HepG2 (cell line): Measurements from ENCODE around the gene SLC34A3. TPM values are rescaled to one million over a fixed set of nuclear protein-coding genes. Genes with fewer than 3 reads are reported as not detected.

Experiments used
- CHD2 ChIP-seq: IDR thresholded peaks from 2 replicates; pipeline ENCODE4 v1.6.1; 2011; ENCODE audit warnings: low read depth, low read length, improper control_type of control experiment
- ESRRA ChIP-seq: sonication (generic); formaldehyde crosslinking; IDR thresholded peaks from 2 replicates; pipeline ENCODE4 v1.5.1; 2020; ENCODE audit warnings: mild to moderate bottlenecking, low read depth, missing genetic modification reagents
- ETS1 ChIP-seq: sonication (generic); formaldehyde crosslinking; IDR thresholded peaks from 2 replicates; pipeline ENCODE4 v1.4.0; 2020; ENCODE audit warnings: missing genetic modification reagents
- ETV6 ChIP-seq: sonication (generic); formaldehyde crosslinking; conservative IDR thresholded peaks from 2 replicates; pipeline ENCODE4 v1.4.0; 2020; ENCODE audit warnings: missing genetic modification reagents
- EZH2 ChIP-seq: conservative IDR thresholded peaks from 2 replicates; pipeline ENCODE4 v1.6.1; 2012; ENCODE audit warnings: mild to moderate bottlenecking, low read depth, low read length, moderate library complexity
- GPN1 ChIP-seq: sonication (generic); formaldehyde crosslinking; IDR thresholded peaks from 2 replicates; pipeline ENCODE4 v1.5.1; 2020; ENCODE audit warnings: missing genetic modification reagents, borderline replicate concordance
- HES4 ChIP-seq: sonication (generic); formaldehyde crosslinking; IDR thresholded peaks from 2 replicates; pipeline ENCODE4 v1.9.0; 2021; ENCODE audit warnings: mild to moderate bottlenecking, missing genetic modification reagents, borderline replicate concordance
- JARID2 ChIP-seq: sonication (generic); formaldehyde crosslinking; IDR thresholded peaks from 2 replicates; pipeline ENCODE4 v1.8.1; 2023; ENCODE audit warnings: missing genetic modification reagents, inconsistent platforms; ENCODE audit not compliant: insufficient replicate concordance
- KDM6A ChIP-seq: IDR thresholded peaks from 2 replicates; pipeline ENCODE4 v1.6.1; 2016; ENCODE audit warnings: low read depth
- MAF1 ChIP-seq: sonication (generic); formaldehyde crosslinking; IDR thresholded peaks from 2 replicates; pipeline ENCODE4 v1.5.0; 2020; ENCODE audit warnings: missing genetic modification reagents, borderline replicate concordance
- ONECUT2 ChIP-seq: sonication (generic); formaldehyde crosslinking; IDR thresholded peaks from 2 replicates; pipeline ENCODE4 v1.4.0; 2020; ENCODE audit warnings: missing genetic modification reagents
- PITX1 ChIP-seq: sonication (generic); formaldehyde crosslinking; IDR thresholded peaks from 2 replicates; pipeline ENCODE4 v1.5.1; 2020; ENCODE audit warnings: mild to moderate bottlenecking, missing genetic modification reagents
- RFX3 ChIP-seq: IDR thresholded peaks from 2 replicates; pipeline ENCODE4 v1.6.1; 2016; ENCODE audit warnings: missing biosample characterization, missing genetic modification reagents
- SKI ChIP-seq: fragments of 450-650 bp; IDR thresholded peaks from one replicate; pipeline ENCODE4 v1.6.1; 2018; ENCODE audit warnings: mild to moderate bottlenecking; ENCODE audit not compliant: partially characterized antibody
- SMAD9 ChIP-seq: sonication (generic); formaldehyde crosslinking; IDR thresholded peaks from 2 replicates; pipeline ENCODE4 v1.5.1; 2020; ENCODE audit warnings: mild to moderate bottlenecking, missing genetic modification reagents
- SMYD3 ChIP-seq: sonication (generic); formaldehyde crosslinking; IDR thresholded peaks from 2 replicates; pipeline ENCODE4 v1.8.1; 2023; ENCODE audit warnings: mild to moderate bottlenecking, missing genetic modification reagents
- SNRNP70 ChIP-seq: fragments of 200-400 bp; formaldehyde crosslinking; IDR thresholded peaks from 2 replicates; pipeline ENCODE4 v1.6.1; 2017; ENCODE audit warnings: mild to moderate bottlenecking, low read depth, low read length, moderate library complexity
- SPEN ChIP-seq: sonication (generic); formaldehyde crosslinking; IDR thresholded peaks from 2 replicates; pipeline ENCODE4 v1.5.1; 2020; ENCODE audit warnings: low read depth, mild to moderate bottlenecking, missing genetic modification reagents
- TCF7L2 ChIP-seq: IDR thresholded peaks from 2 replicates; pipeline ENCODE4 v1.6.1; 2011; ENCODE audit warnings: mild to moderate bottlenecking, low read depth, low read length, moderate library complexity
- TEAD3 ChIP-seq: optimal IDR thresholded peaks from 2 replicates; pipeline ENCODE3; 2016; ENCODE audit warnings: borderline replicate concordance
- THAP11 ChIP-seq: IDR thresholded peaks from 2 replicates; pipeline ENCODE4 v1.6.1; 2016; ENCODE audit warnings: missing biosample characterization, missing genetic modification reagents
- ZBTB42 ChIP-seq: sonication (generic); formaldehyde crosslinking; IDR thresholded peaks from 2 replicates; pipeline ENCODE4 v1.5.0; 2020; ENCODE audit warnings: mild to moderate bottlenecking, missing genetic modification reagents
- ZBTB8A ChIP-seq: sonication (generic); formaldehyde crosslinking; IDR thresholded peaks from 2 replicates; pipeline ENCODE4 v1.4.0; 2020; ENCODE audit warnings: mild to moderate bottlenecking, low read depth, missing genetic modification reagents, borderline replicate concordance
- ZFP62 ChIP-seq: sonication (generic); formaldehyde crosslinking; IDR thresholded peaks from 2 replicates; pipeline ENCODE4 v1.4.0; 2020; ENCODE audit warnings: missing genetic modification reagents
- ZNF143 ChIP-seq: sonication (generic); formaldehyde crosslinking; IDR thresholded peaks from 2 replicates; pipeline ENCODE4 v1.4.0; 2020; ENCODE audit warnings: missing genetic modification reagents
- ZNF547 ChIP-seq: sonication (generic); formaldehyde crosslinking; IDR thresholded peaks from 2 replicates; pipeline ENCODE4 v1.5.1; 2020; ENCODE audit warnings: mild to moderate bottlenecking, missing genetic modification reagents
- ZNF562 ChIP-seq: sonication (generic); formaldehyde crosslinking; IDR thresholded peaks from 2 replicates; pipeline ENCODE4 v1.8.0; 2022; ENCODE audit warnings: missing genetic modification reagents, borderline replicate concordance
- ZNF674 ChIP-seq: sonication (generic); formaldehyde crosslinking; IDR thresholded peaks from 2 replicates; pipeline ENCODE4 v1.5.0; 2020; ENCODE audit warnings: low read depth, mild to moderate bottlenecking, missing genetic modification reagents
- ZNF841 ChIP-seq: sonication (generic); formaldehyde crosslinking; IDR thresholded peaks from 2 replicates; pipeline ENCODE4 v1.8.1; 2023; ENCODE audit warnings: missing genetic modification reagents, borderline replicate concordance
- ZSCAN25 ChIP-seq: sonication (generic); formaldehyde crosslinking; IDR thresholded peaks from 2 replicates; pipeline ENCODE4 v1.8.0; 2022; ENCODE audit warnings: mild to moderate bottlenecking, missing genetic modification reagents
- polyA plus RNA-seq, 8 experiments: library from polyadenylated mRNA; depleted of rRNA in 3 of 8; stranded (reverse) in 7 of 8; unstranded in 1 of 8; fragments of >200 nt; fragmentation: Illumina TruSeq in 4 of 8; extraction: Trizol in 4 of 8; gene quantifications; 2 replicates each; pipeline versions ENCODE4 v1.2.1 to v1.2.3, GENCODE V29; 2011 to 2016; ENCODE audit warnings: low read depth in 4 of 8, missing spikeins in 1 of 8, mixed read lengths in 1 of 8; ENCODE audit not compliant: insufficient read depth in 1 of 8
- total RNA-seq, 5 experiments: library from RNA; depleted of rRNA; stranded (reverse); fragments of >200 nt; fragmentation: Illumina TruSeq; extraction: Trizol; gene quantifications; 2 replicates each; pipeline ENCODE4 v1.2.3, GENCODE V29; 2016; ENCODE audit warnings: low read depth in 1 of 5
- TF ChIP-seq, protein P1 (sequence below): sonication (generic); formaldehyde crosslinking; IDR thresholded peaks from 2 replicates; pipeline ENCODE4 v1.5.1; 2020; ENCODE audit warnings: missing genetic modification reagents, mild to moderate bottlenecking, borderline replicate concordance
- TF ChIP-seq, protein P2 (sequence below): IDR thresholded peaks from 2 replicates; pipeline ENCODE4 v1.6.1; 2016

The SLC34A3 gene
- total and polyA plus RNA-seq, 2 of the 13 experiments (the other 11 are each of a cell fraction or from before 2014, with no cell fraction given), result 0.07 to 1.0 TPM

GRCh38 chr9:137234055-137234697 is 3.5 kb downstream of the SLC34A3 start (continued):
- TF ChIP-seq GPN1 (CRISPR knock-in tag) (no peak), TCF7L2 (no peak), ZBTB8A (CRISPR knock-in tag) (no peak), ONECUT2 (CRISPR knock-in tag) (no peak), KDM6A (CRISPR knock-in tag) (no peak), ZNF547 (no peak), ZFP62 (CRISPR knock-in tag) (no peak), SMYD3 (no peak), ZNF562 (CRISPR knock-in tag) (no peak), SPEN (no peak), ZNF841 (CRISPR knock-in tag) (no peak), ZNF143 (CRISPR knock-in tag) (no peak), EZH2 (no peak), ESRRA (CRISPR knock-in tag) (no peak), JARID2 (CRISPR knock-in tag) (no peak), ZSCAN25 (CRISPR knock-in tag) (0 out of 2 replicates have a peak, but pooled peaks have one; percentile 59), SMAD9 (CRISPR knock-in tag) (no peak), CHD2 (no peak), ETV6 (CRISPR knock-in tag) (no peak), HES4 (CRISPR knock-in tag) (no peak; the same call in 1 of the 2 replicates), ZBTB42 (CRISPR knock-in tag) (no peak), THAP11 (CRISPR knock-in tag) (no peak), TEAD3 (no peak), ZNF674 (CRISPR knock-in tag) (no peak), PITX1 (0 out of 2 replicates have a peak, but pooled peaks have one; percentile 24), RFX3 (no peak), SNRNP70 (no peak), ETS1 (CRISPR knock-in tag) (no peak), SKI (no peak), MAF1 (CRISPR knock-in tag) (no peak)
- TF ChIP-seq, protein P1, sequence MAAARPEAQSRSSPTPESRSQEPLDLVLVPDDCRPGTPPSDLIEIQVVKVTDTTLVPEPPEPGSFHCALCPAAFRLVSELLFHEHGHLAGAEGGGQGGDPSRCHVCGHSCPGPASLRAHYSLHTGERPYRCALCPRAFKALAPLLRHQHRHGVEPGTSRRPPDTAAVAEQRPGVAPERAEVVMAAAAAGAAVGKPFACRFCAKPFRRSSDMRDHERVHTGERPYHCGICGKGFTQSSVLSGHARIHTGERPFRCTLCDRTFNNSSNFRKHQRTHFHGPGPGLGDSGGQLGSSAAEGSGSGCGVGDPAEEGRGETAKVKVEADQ (CRISPR knock-in tag), result no peak
- TF ChIP-seq, protein P2, sequence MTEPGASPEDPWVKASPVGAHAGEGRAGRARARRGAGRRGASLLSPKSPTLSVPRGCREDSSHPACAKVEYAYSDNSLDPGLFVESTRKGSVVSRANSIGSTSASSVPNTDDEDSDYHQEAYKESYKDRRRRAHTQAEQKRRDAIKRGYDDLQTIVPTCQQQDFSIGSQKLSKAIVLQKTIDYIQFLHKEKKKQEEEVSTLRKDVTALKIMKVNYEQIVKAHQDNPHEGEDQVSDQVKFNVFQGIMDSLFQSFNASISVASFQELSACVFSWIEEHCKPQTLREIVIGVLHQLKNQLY (CRISPR knock-in tag), result no peak
